Dermis blood vessel endothelial cell (primary cell): ENCODE data around the gene NPPC. TPM values are rescaled to one million over a fixed set of nuclear protein-coding genes. Genes with fewer than 3 reads are reported as not detected.

ENCODE experiments used
- DNase-seq: peaks from one replicate; pipeline ENCODE4 v3.0.0; 2010
- total RNA-seq: library from RNA; depleted of rRNA; stranded (reverse); fragments of >200 nt; gene quantifications from 2 replicates; pipeline ENCODE4 v1.2.3, GENCODE V29; 2014

NPPC gene
- total RNA-seq, 1 donor from 2014 or later: 0.17 TPM

- no peak for DNase-seq
Observed at GRCh38 chr2:231934441-231935206, 8.4 kb upstream of the NPPC start.

- DNase-seq: no peak
Observed at GRCh38 chr2:231933916-231934401, 7.8 kb upstream of the NPPC start.

- DNase-seq: no peak
Observed at GRCh38 chr2:231932985-231933915, 7.1 kb upstream of the NPPC start.

GRCh38 chr2:231932711-231932970 is 6.4 kb upstream of the NPPC start:
- DNase-seq: no peak

- no peak for DNase-seq
Observed at GRCh38 chr2:231931481-231931915, 5.3 kb upstream of the NPPC start.

- DNase-seq: no peak
Observed at GRCh38 chr2:231930593-231931281, 4.5 kb upstream of the NPPC start.

GRCh38 chr2:231929961-231930592 is 3.9 kb upstream of the NPPC start:
- peak; percentile 15 for DNase-seq

GRCh38 chr2:231928901-231929725 is 2.9 kb upstream of the NPPC start:
- DNase-seq: no peak

- peak; percentile 22 for DNase-seq
Observed at GRCh38 chr2:231928481-231928880, 2.3 kb upstream of the NPPC start.

- no peak for DNase-seq
Observed at GRCh38 chr2:231927566-231927890, 1.3 kb upstream of the NPPC start.

- peak; percentile 34 for DNase-seq
Observed at GRCh38 chr2:231926761-231927565, 767 bp upstream of the NPPC start.

GRCh38 chr2:231925303-231926179 is 655 bp downstream of the NPPC start:
- peak; percentile 93 for DNase-seq

GRCh38 chr2:231924889-231925275 is 1.3 kb downstream of the NPPC start:
- DNase-seq: no peak

GRCh38 chr2:231923951-231924888 is 2.0 kb downstream of the NPPC start:
- DNase-seq: no peak

- no peak for DNase-seq
Observed at GRCh38 chr2:231923010-231923344, 3.2 kb downstream of the NPPC start.

GRCh38 chr2:231922311-231923009 is 3.7 kb downstream of the NPPC start:
- no peak for DNase-seq

- DNase-seq: no peak
Observed at GRCh38 chr2:231920795-231921194, 5.4 kb downstream of the NPPC start.

GRCh38 chr2:231920366-231920765 is 5.8 kb downstream of the NPPC start:
- DNase-seq: no peak
